Left ventricle myocardium inferior (tissue), 1 donor: ENCODE data around the gene HELZ. TPM values are rescaled to one million over a fixed set of nuclear protein-coding genes. Genes with fewer than 3 reads are reported as not detected.

Experiments used
- DNase-seq: peaks from one replicate; pipeline ENCODE4 v3.0.0-alpha.2; 2020
- H3K27ac ChIP-seq: fragments of 200-600 bp; replicated peaks from 2 replicates; pipeline ENCODE4 v1.8.0; 2021
- H3K27me3 ChIP-seq: fragments of 200-600 bp; 2 replicates; pipeline ENCODE4 v1.8.0; 2021; ENCODE audit warnings: low read depth
- H3K36me3 ChIP-seq: fragments of 200-600 bp; 2 replicates; pipeline ENCODE4 v1.8.0; 2021
- H3K4me1 ChIP-seq: fragments of 200-600 bp; 2 replicates; pipeline ENCODE4 v1.8.0; 2021
- H3K4me3 ChIP-seq: fragments of 200-600 bp; 2 replicates; pipeline ENCODE4 v1.8.0; 2021; ENCODE audit warnings: mild to moderate bottlenecking, moderate library complexity
- H3K9me3 ChIP-seq: fragments of 200-600 bp; replicated peaks from 2 replicates; pipeline ENCODE4 v1.8.0; 2021
- CTCF ChIP-seq: fragments of 200-600 bp; IDR thresholded peaks from 2 replicates; pipeline ENCODE4 v1.8.0; 2021; ENCODE audit warnings: antibody characterized with exemption, mild to moderate bottlenecking, borderline replicate concordance
- intact Hi-C: fragments of 100-400 bp; cut with micrococcal nuclease; formaldehyde crosslinking; loops from one replicate; pipeline ENCODE4 v1.11.0; 2022
- total RNA-seq: library from RNA; stranded (reverse); fragmentation: NEBNext Ultra II Directional; extraction: Animal tissue kit (Norgen Biotek cat#: 25700); gene quantifications from one replicate; pipeline ENCODE4 v1.2.1, GENCODE V29; 2021
- donor health status: DM: no; HTN: yes; CAD: no; lungs with severe emphysema.

Gene HELZ
- total RNA-seq, 1 donor from 2014 or later = 36.7 TPM

GRCh38 chr17:67079491-67079890 lies 165.5 kb downstream of the HELZ start:
- H3K27me3 ChIP-seq = no peaks in the 10 kb centered on the region
- H3K9me3 ChIP-seq = no peaks in the 10 kb centered on the region
- no peak overlapping the region for H3K27ac ChIP-seq
- no peak overlapping the region for H3K4me3 ChIP-seq
- TF ChIP-seq CTCF = no peak
- peaks cover 7% of the 10 kb centered on the region for H3K4me1 ChIP-seq
- no peak for DNase-seq
- H3K36me3 ChIP-seq = peaks cover 31% of the 10 kb centered on the region
- intact Hi-C loops = no loop called here

GRCh38 chr17:67078292-67078691 lies 166.7 kb downstream of the HELZ start:
- Histone ChIP-seq H3K4me3 (no peak overlapping the region), H3K36me3 (peaks cover 34% of the 10 kb centered on the region), H3K9me3 (no peaks in the 10 kb centered on the region), H3K27ac (no peak overlapping the region), H3K4me1 (peaks cover 7% of the 10 kb centered on the region), H3K27me3 (no peaks in the 10 kb centered on the region)
- intact Hi-C loops = no loop called here
- TF ChIP-seq CTCF = no peak
- DNase-seq = no peak

GRCh38 chr17:67076290-67076689 lies 168.7 kb downstream of the HELZ start:
- Histone ChIP-seq H3K27ac (no peak overlapping the region), H3K27me3 (no peaks in the 10 kb centered on the region), H3K36me3 (peaks cover 23% of the 10 kb centered on the region), H3K4me1 (peaks cover 3% of the 10 kb centered on the region), H3K9me3 (no peaks in the 10 kb centered on the region), H3K4me3 (no peak overlapping the region)
- intact Hi-C loops = no loop called here
- TF ChIP-seq CTCF = no peak
- no peak for DNase-seq

GRCh38 chr17:67074781-67075180 lies 170.2 kb downstream of the HELZ start:
- no peak for DNase-seq
- intact Hi-C loops = no loop called here
- Histone ChIP-seq H3K4me1 (no peaks in the 10 kb centered on the region), H3K27me3 (no peaks in the 10 kb centered on the region), H3K9me3 (no peaks in the 10 kb centered on the region), H3K27ac (no peak overlapping the region), H3K4me3 (no peak overlapping the region), H3K36me3 (peaks cover 20% of the 10 kb centered on the region)
- no peak for TF ChIP-seq CTCF

GRCh38 chr17:67072885-67073284 lies 172.1 kb downstream of the HELZ start:
- Histone ChIP-seq H3K4me3 (no peak overlapping the region), H3K36me3 (peaks cover 14% of the 10 kb centered on the region), H3K9me3 (no peaks in the 10 kb centered on the region), H3K27me3 (no peaks in the 10 kb centered on the region), H3K27ac (no peak overlapping the region), H3K4me1 (no peaks in the 10 kb centered on the region)
- no peak for DNase-seq
- no peak for TF ChIP-seq CTCF
- intact Hi-C loops = no loop called here

GRCh38 chr17:67071595-67071994 lies 173.4 kb downstream of the HELZ start:
- Histone ChIP-seq H3K4me3 (no peak overlapping the region), H3K27ac (no peak overlapping the region), H3K27me3 (no peaks in the 10 kb centered on the region), H3K4me1 (no peaks in the 10 kb centered on the region), H3K9me3 (no peaks in the 10 kb centered on the region), H3K36me3 (peaks cover 6% of the 10 kb centered on the region)
- DNase-seq = no peak
- intact Hi-C loops = no loop called here
- TF ChIP-seq CTCF = no peak
